SU-DHL-6 (cell line): ENCODE data around the gene DNAJC11.

Source experiments
- H2AFZ ChIP-seq: fragments of 200-600 bp; sonication (generic); 2 replicates; pipeline ENCODE4 v1.6.1; 2014; ENCODE audit warnings: low read depth, mild to moderate bottlenecking, moderate library complexity, mixed read lengths, antibody characterized with exemption, low read length; ENCODE audit not compliant: severe bottlenecking
- H3F3A ChIP-seq: fragments of 200-600 bp; shearing (Covaris generic); 2 replicates; pipeline ENCODE4 v1.6.0; 2016; ENCODE audit warnings: antibody characterized with exemption, mild to moderate bottlenecking; ENCODE audit not compliant: insufficient read depth
- H3K27ac ChIP-seq: fragments of 200-600 bp; sonication (generic); 2 replicates; pipeline ENCODE4 v1.5.1; 2016; ENCODE audit warnings: low read depth, mild to moderate bottlenecking, low read length, moderate library complexity, mixed read lengths
- H3K27me3 ChIP-seq: fragments of 200-600 bp; sonication (generic), shearing (Covaris generic); 2 replicates; pipeline ENCODE4 v1.6.0; 2014; ENCODE audit warnings: mild to moderate bottlenecking, low read length
- H3K36me3 ChIP-seq: fragments of 200-600 bp; sonication (generic); 2 replicates; pipeline ENCODE4 v1.6.1; 2014; ENCODE audit warnings: mild to moderate bottlenecking, low read length, mixed read lengths
- H3K4me2 ChIP-seq: fragments of 300-600, 200-600 bp; shearing (Covaris generic), sonication (generic); 2 replicates; pipeline ENCODE4 v1.6.0; 2014; ENCODE audit warnings: low read length, low read depth, mild to moderate bottlenecking; ENCODE audit not compliant: poor library complexity, severe bottlenecking
- H3K4me3 ChIP-seq: fragments of 200-600 bp; sonication (generic); 2 replicates; pipeline ENCODE4 v1.5.1; 2014; ENCODE audit warnings: antibody characterized with exemption, low read length, mild to moderate bottlenecking, mixed read lengths; ENCODE audit not compliant: insufficient read depth, poor library complexity, severe bottlenecking
- H3K79me2 ChIP-seq: fragments of 200-600 bp; sonication (generic); 2 replicates; pipeline ENCODE4 v1.6.1; 2014; ENCODE audit warnings: mild to moderate bottlenecking, low read length, moderate library complexity; ENCODE audit not compliant: insufficient read depth
- H3K9ac ChIP-seq: fragments of 200-600 bp; sonication (generic); 2 replicates; pipeline ENCODE4 v1.7.0; 2014; ENCODE audit warnings: mild to moderate bottlenecking, low read length
- H3K9me2 ChIP-seq: fragments of 200-600 bp; sonication (generic); replicated peaks from 2 replicates; pipeline ENCODE4 v1.6.1; 2014; ENCODE audit warnings: low read length; ENCODE audit not compliant: insufficient read depth
- H3K9me3 ChIP-seq: fragments of 200-600 bp; sonication (generic); 2 replicates; pipeline ENCODE4 v1.6.1; 2014; ENCODE audit warnings: low read length, mixed read lengths; ENCODE audit not compliant: insufficient read depth
- H4K20me1 ChIP-seq: fragments of 200-600 bp; sonication (generic); 2 replicates; pipeline ENCODE4 v1.6.1; 2014; ENCODE audit warnings: low read depth, mild to moderate bottlenecking, antibody characterized with exemption, low read length, moderate library complexity, mixed read lengths
- EZH2phosphoT487 ChIP-seq: fragments of 200-600 bp; sonication (generic), shearing (Covaris generic); conservative IDR thresholded peaks from 2 replicates; pipeline ENCODE4 v1.6.1; 2018; ENCODE audit warnings: mild to moderate bottlenecking, antibody characterized with exemption, low read length, moderate library complexity, mixed read lengths
- TF ChIP-seq, protein P1 (sequence below): fragments of 200-600 bp; sonication (generic); IDR thresholded peaks from one replicate; pipeline ENCODE4 v1.5.1; 2017; ENCODE audit warnings: antibody characterized with exemption, mild to moderate bottlenecking, low read length, moderate library complexity; ENCODE audit not compliant: insufficient read depth, poor library complexity, severe bottlenecking

The DNAJC11 gene

DNA sequence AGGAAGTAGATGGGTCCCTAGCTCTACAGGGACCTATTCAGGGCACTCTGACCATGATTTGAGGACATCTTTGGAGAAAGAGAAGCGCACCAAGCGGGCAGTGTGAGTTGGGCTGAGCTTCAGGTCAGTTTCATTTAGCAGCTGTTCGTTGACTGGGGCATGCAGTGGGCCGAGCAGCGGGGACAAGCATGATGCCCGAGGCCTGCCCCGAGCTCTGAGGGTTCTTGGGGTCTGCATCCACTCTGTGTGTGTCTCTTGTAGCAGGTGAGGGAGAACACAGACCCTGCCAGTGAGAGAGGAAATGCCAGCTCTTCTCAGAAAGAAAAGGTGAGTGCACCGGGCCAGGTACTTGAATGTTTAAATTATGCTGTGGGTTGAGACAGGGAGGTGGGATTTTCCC, 71.6 kb downstream of the DNAJC11 start:
- H3K9ac ChIP-seq, result no peak overlapping the region
- no peaks in the 10 kb centered on the region for H3K36me3 ChIP-seq
- no peaks in the 10 kb centered on the region for H4K20me1 ChIP-seq

DNA sequence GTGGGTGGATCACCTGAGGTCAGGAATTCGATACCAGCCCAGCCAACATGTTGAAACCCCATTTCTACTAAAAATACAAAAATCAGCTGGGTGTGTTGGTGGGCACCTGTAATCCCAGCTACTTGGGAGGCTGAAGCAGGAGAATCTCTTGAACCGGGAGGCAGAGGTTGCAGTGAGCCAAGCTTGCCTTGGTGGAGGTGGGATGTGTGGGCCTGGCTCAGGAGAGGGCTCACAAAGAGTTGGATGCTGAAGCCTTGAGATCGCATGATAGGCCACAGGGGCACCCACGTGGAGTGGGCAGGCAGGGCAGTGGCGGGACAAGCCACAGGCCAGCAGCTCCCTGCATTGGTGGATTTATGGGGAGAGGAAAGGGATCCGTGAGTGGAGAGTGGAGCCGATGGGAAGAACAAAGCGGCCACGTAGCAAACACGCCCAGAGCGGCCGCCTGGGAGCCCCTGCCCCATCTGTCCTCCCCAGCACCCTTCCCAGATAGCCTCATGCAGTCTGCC, 72.6 kb downstream of the DNAJC11 start:
- Histone ChIP-seq H3K27me3 (no peaks in the 10 kb centered on the region), H3K9ac (no peak overlapping the region), H4K20me1 (no peaks in the 10 kb centered on the region), H3K9me2 (no peaks in the 10 kb centered on the region), H2AFZ (no peak overlapping the region), H3K36me3 (no peaks in the 10 kb centered on the region), H3K4me3 (no peak overlapping the region), H3F3A (peaks cover 1% of the 10 kb centered on the region; the same call in 1 of the 2 replicates), H3K9me3 (no peaks in the 10 kb centered on the region), H3K4me2 (no peak overlapping the region), H3K27ac (no peak overlapping the region), H3K79me2 (peaks cover 9% of the 10 kb centered on the region; the same call in 1 of the 2 replicates)
- TF ChIP-seq, protein P1, sequence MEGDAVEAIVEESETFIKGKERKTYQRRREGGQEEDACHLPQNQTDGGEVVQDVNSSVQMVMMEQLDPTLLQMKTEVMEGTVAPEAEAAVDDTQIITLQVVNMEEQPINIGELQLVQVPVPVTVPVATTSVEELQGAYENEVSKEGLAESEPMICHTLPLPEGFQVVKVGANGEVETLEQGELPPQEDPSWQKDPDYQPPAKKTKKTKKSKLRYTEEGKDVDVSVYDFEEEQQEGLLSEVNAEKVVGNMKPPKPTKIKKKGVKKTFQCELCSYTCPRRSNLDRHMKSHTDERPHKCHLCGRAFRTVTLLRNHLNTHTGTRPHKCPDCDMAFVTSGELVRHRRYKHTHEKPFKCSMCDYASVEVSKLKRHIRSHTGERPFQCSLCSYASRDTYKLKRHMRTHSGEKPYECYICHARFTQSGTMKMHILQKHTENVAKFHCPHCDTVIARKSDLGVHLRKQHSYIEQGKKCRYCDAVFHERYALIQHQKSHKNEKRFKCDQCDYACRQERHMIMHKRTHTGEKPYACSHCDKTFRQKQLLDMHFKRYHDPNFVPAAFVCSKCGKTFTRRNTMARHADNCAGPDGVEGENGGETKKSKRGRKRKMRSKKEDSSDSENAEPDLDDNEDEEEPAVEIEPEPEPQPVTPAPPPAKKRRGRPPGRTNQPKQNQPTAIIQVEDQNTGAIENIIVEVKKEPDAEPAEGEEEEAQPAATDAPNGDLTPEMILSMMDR, result no peak
- no peak for TF ChIP-seq EZH2phosphoT487

More for the DNA sequence above, 71.6 kb downstream of the DNAJC11 start:
- Histone ChIP-seq H3K9me2 (no peaks in the 10 kb centered on the region), H3K4me2 (no peak overlapping the region), H3K79me2 (peaks cover 9% of the 10 kb centered on the region; the same call in 1 of the 2 replicates), H2AFZ (no peak overlapping the region), H3K4me3 (no peak overlapping the region), H3K27me3 (no peaks in the 10 kb centered on the region), H3F3A (no peaks in the 10 kb centered on the region), H3K27ac (no peak overlapping the region), H3K9me3 (no peaks in the 10 kb centered on the region)
- TF ChIP-seq, protein P1, result no peak
- no peak for TF ChIP-seq EZH2phosphoT487

DNA sequence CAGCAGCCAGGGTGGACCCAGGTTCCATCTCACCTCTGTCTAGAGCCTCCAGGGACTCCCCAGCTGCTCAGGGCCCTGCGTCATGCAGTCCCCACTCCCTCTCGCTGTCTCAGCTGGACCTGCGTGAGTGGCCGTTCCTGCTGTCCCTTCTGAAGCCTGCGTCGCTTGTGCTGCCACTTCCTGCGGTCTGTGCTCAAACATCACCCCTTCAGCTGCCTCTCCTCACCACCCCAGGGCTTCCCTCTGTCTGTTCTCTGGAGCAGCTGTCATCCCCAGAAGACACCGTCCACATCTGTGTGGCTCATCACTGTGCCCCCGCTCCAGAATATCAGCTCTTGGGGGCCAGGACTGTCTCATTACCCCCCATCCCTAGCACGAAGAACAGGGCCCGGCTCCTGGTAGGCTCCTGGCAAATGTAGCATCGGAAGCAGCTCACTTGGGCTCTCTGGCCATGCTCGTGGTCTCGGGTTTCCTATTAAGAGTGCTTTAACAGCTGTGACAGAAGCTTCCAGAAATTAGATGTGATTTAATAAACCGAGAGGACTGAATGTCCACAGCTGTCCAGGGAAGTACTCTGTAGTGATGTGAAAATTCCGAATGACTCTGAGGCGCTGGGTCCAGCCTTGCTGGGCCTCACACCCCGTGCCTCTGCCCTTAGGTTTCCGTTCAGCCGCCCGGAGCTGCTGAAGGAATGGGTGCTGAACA, 73.6 kb downstream of the DNAJC11 start:
- H3K4me2 ChIP-seq, result no peak overlapping the region

More for the DNA sequence above, 73.6 kb downstream of the DNAJC11 start:
- H3F3A ChIP-seq, result peaks cover 11% of the 10 kb centered on the region; the same call in 1 of the 2 replicates
- TF ChIP-seq, protein P1, result no peak
- TF ChIP-seq EZH2phosphoT487, result no peak
- no peak overlapping the region for H3K4me3 ChIP-seq
- no peak overlapping the region for H2AFZ ChIP-seq
- H3K9me2 ChIP-seq, result no peaks in the 10 kb centered on the region
- no peaks in the 10 kb centered on the region for H4K20me1 ChIP-seq
- H3K27ac ChIP-seq, result no peak overlapping the region
- H3K36me3 ChIP-seq, result no peaks in the 10 kb centered on the region
- H3K79me2 ChIP-seq, result peaks cover 9% of the 10 kb centered on the region; the same call in 1 of the 2 replicates
- H3K9ac ChIP-seq, result no peak overlapping the region
- H3K27me3 ChIP-seq, result no peaks in the 10 kb centered on the region
- H3K9me3 ChIP-seq, result no peaks in the 10 kb centered on the region
